Transverse colon (tissue), 4 donors: ENCODE results near the gene GPATCH1. TPM values are rescaled to one million over a fixed set of nuclear protein-coding genes. Genes with fewer than 3 reads are reported as not detected.

ENCODE experiments used
- DNase-seq: peaks from one replicate; pipeline ENCODE4 v3.0.0-alpha.2; 2019
- H3K27ac ChIP-seq, 4 donors: fragments of 200-600 bp; sonication (generic); 2 replicates each; pipeline ENCODE4 v1.5.1; 2016 to 2018; ENCODE audit warnings: inconsistent platforms in 4 of 4
- H3K27me3 ChIP-seq: fragments of 200-600 bp; sonication (generic); 2 replicates; pipeline ENCODE4 v1.5.1; 2017; ENCODE audit warnings: inconsistent platforms
- H3K36me3 ChIP-seq, 4 donors: fragments of 200-600 bp; sonication (generic); 2 replicates each; pipeline ENCODE4 v1.5.1; 2017 to 2019; ENCODE audit warnings: inconsistent platforms in 4 of 4
- H3K4me1 ChIP-seq, 4 donors: fragments of 200-600 bp; sonication (generic); 2 replicates each; pipeline ENCODE4 v1.5.1; 2017 to 2020; ENCODE audit warnings: inconsistent platforms in 4 of 4
- H3K4me3 ChIP-seq, 4 donors: fragments of 200-600 bp; sonication (generic); 1 replicate in 1 of 4; 2 replicates in 3 of 4; pipeline versions ENCODE4 v1.5.1 to v1.6.1; 2017 to 2019; ENCODE audit warnings: inconsistent platforms in 4 of 4
- H3K9me3 ChIP-seq, 2 donors: fragments of 200-600 bp; sonication (generic); 2 replicates each; pipeline ENCODE4 v1.5.1; 2017 to 2019; ENCODE audit warnings: inconsistent platforms in 2 of 2
- CTCF ChIP-seq, 5 experiments: fragments of 200-600 bp in 3 of 5; fragments of 450-650 bp in 2 of 5; sonication (generic) in 3 of 5; IDR thresholded peaks; 1 replicate in 2 of 5; 2 replicates in 3 of 5; pipeline ENCODE4 v1.5.1; 2016 to 2017; ENCODE audit warnings: antibody characterized with exemption in 5 of 5, inconsistent platforms in 3 of 5, mild to moderate bottlenecking in 2 of 5, moderate library complexity in 1 of 5
- EP300 ChIP-seq: sonication (generic); formaldehyde crosslinking; IDR thresholded peaks from one replicate; pipeline ENCODE4 v1.6.1; 2017; ENCODE audit warnings: antibody characterized with exemption, low read depth
- POLR2A ChIP-seq: fragments of 450-650 bp; IDR thresholded peaks from one replicate; pipeline ENCODE4 v1.6.1; 2016; ENCODE audit warnings: antibody characterized with exemption, mild to moderate bottlenecking, moderate library complexity
- POLR2AphosphoS5 ChIP-seq, 3 donors: sonication (generic); formaldehyde crosslinking; IDR thresholded peaks; one replicate each; pipeline ENCODE4 v1.6.1; 2016; ENCODE audit warnings: antibody characterized with exemption in 3 of 3
- WGBS, 2 donors: methylation state at CpG; one replicate each; pipeline ENCODE4 v1.1.5; 2018; ENCODE audit warnings: low coverage in 1 of 2; 5-methylcytosine and 5-hydroxymethylcytosine counted together
- in situ Hi-C, 4 donors: fragments of 200-750 bp; cut with MboI; loops; one replicate each; pipeline versions ENCODE4 v1.15.0 to v1.15.1; 2017; ENCODE audit warnings: low sequenced_read_pairs in 3 of 4, low pct_ligation_motif_present in 1 of 4, low pct_unique_long_range_greater_than_20kb in 1 of 4
- intact Hi-C: fragments of 100-400 bp; cut with DNase I; formaldehyde crosslinking; loops from one replicate; pipeline ENCODE4 v1.15.1; 2023; ENCODE audit warnings: low total_unique reads
- total RNA-seq, 4 donors: library from RNA; depleted of rRNA; stranded (reverse); fragments of >200 nt; gene quantifications; one replicate each; pipeline ENCODE4 v1.1.0, GENCODE V29; 2016

GPATCH1 gene
- total RNA-seq, 4 donors from 2014 or later = 9.1 to 16.8 (median 14.8) TPM

GRCh38 chr19:33096005-33096404 is 15.0 kb downstream of the GPATCH1 start:
- H3K27me3 ChIP-seq = no peaks in the 10 kb centered on the region
- DNase-seq = no peak
- 73 to 83% methylated on average over 4 of the region's 4 CpGs for WGBS, 2 donors
- TF ChIP-seq POLR2A (no peak), EP300 (no peak), POLR2AphosphoS5 (IDR thresholded peaks at IDR 0.05) (no peak), CTCF (IDR thresholded peaks at IDR 0.05) (no peak)
- intact Hi-C loops = no loop called here
- H3K4me3 ChIP-seq = no peak overlapping the region
- H3K27ac ChIP-seq = no peak overlapping the region
- in situ Hi-C loops = loop anchor here in 1 of 4 donors (25.0 kb wide), 1 partner anchor 109 kb away; no protein-coding TSS in a partner anchor
- no peaks in the 10 kb centered on the region for H3K9me3 ChIP-seq
- H3K4me1 ChIP-seq = peaks cover 0 to 14% (median 2%) of the 10 kb centered on the region in 4 donors
- H3K36me3 ChIP-seq = peaks cover 0 to 45% (median 11%) of the 10 kb centered on the region in 4 donors

GRCh38 chr19:33098055-33098534 is 17.1 kb downstream of the GPATCH1 start:
- 80% methylated on average over 4 of the region's 4 CpGs; no CpG with 5 or more reads in 1 of the 2 donors for WGBS, 2 donors
- peak; percentile 39 for DNase-seq
- TF ChIP-seq EP300 (no peak), CTCF (IDR thresholded peaks at IDR 0.05) (no peak), POLR2AphosphoS5 (IDR thresholded peaks at IDR 0.05) (no peak), POLR2A (no peak)

GRCh38 chr19:33100894-33101644 is 20.1 kb downstream of the GPATCH1 start:
- in situ Hi-C loops = loop anchor here in 2 of 4 donors (25.0 kb wide), 1 partner anchor 114 kb away; no protein-coding TSS in a partner anchor
- H3K4me1 ChIP-seq = peaks cover 0 to 10% (median 3%) of the 10 kb centered on the region in 4 donors
- no peaks in the 10 kb centered on the region for H3K27me3 ChIP-seq
- peaks cover 0 to 29% (median 14%) of the 10 kb centered on the region in 4 donors for H3K36me3 ChIP-seq
- H3K27ac ChIP-seq = peak overlapping the region; percentile 22 to 72 (median 66)
- 65 to 68% methylated on average over 4 to 10 of the region's 10 CpGs for WGBS, 2 donors
- TF ChIP-seq POLR2AphosphoS5 (IDR thresholded peaks at IDR 0.05) (peak in 1 of 3 donors; percentile 20), CTCF (IDR thresholded peaks at IDR 0.05) (no peak), EP300 (no peak), POLR2A (no peak)
- DNase-seq = peak; percentile 81
- no peaks in the 10 kb centered on the region for H3K9me3 ChIP-seq
- no peak overlapping the region for H3K4me3 ChIP-seq
- intact Hi-C loops = no loop called here

More at GRCh38 chr19:33098055-33098534, 17.1 kb downstream of the GPATCH1 start:
- intact Hi-C loops = no loop called here
- Histone ChIP-seq H3K27ac (no peak overlapping the region), H3K9me3 (no peaks in the 10 kb centered on the region), H3K36me3 (peaks cover 0 to 44% (median 15%) of the 10 kb centered on the region in 4 donors), H3K4me3 (no peak overlapping the region), H3K27me3 (no peaks in the 10 kb centered on the region), H3K4me1 (peaks cover 0 to 18% (median 5%) of the 10 kb centered on the region in 4 donors)
- in situ Hi-C loops = loop anchor here in 1 of 4 donors (25.0 kb wide), 1 partner anchor 111 kb away; no protein-coding TSS in a partner anchor

- no peak for TF ChIP-seq POLR2AphosphoS5 (IDR thresholded peaks at IDR 0.05)
- TF ChIP-seq EP300 = no peak
- no peak for TF ChIP-seq POLR2A
- no peak for TF ChIP-seq CTCF (IDR thresholded peaks at IDR 0.05)
- Histone ChIP-seq H3K4me3 (no peak overlapping the region), H3K9me3 (no peaks in the 10 kb centered on the region), H3K27me3 (no peaks in the 10 kb centered on the region), H3K36me3 (peaks cover 0 to 30% (median 9%) of the 10 kb centered on the region in 4 donors), H3K4me1 (peaks cover 0 to 10% (median 2%) of the 10 kb centered on the region in 4 donors), H3K27ac (no peak overlapping the region)
- intact Hi-C loops = no loop called here
- no peak for DNase-seq
- in situ Hi-C loops = loop anchor here in 2 of 4 donors (25.0 kb wide), 1 partner anchor 116 kb away; no protein-coding TSS in a partner anchor
- 95 to 96% methylated on average over 2 to 6 of the region's 6 CpGs for WGBS, 2 donors
Observed at GRCh38 chr19:33102893-33103292, 21.9 kb downstream of the GPATCH1 start.
